HG03571 (cell line): ENCODE measurements around the gene SCN8A.

ENCODE experiments used
- ATAC-seq: cut with Tn5 transposase; IDR thresholded peaks from one replicate; pipeline ENCODE4 v1.9.1; 2021; ENCODE audit not compliant: unreplicated experiment

SCN8A gene

DNA sequence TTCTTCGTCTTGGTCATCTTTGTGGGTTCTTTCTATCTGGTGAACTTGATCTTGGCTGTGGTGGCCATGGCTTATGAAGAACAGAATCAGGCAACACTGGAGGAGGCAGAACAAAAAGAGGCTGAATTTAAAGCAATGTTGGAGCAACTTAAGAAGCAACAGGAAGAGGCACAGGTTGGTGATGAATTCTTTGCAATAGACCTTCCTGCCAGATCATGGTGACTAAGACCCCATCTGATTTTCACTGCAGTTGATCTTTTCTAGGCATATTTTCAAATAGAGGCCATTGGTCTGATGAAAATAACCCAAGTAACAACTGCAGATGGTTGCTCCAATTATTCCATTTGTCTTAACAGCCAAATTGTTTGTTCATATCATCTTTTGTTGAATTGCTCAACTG is 114.4 kb downstream of the SCN8A start:
- no peak for ATAC-seq

- ATAC-seq = no peak
Observed at GRCh38 chr12:51706206-51706605, 115.2 kb downstream of the SCN8A start.

GRCh38 chr12:51714666-51715065 is 123.6 kb downstream of the SCN8A start:
- ATAC-seq = no peak

- no peak for ATAC-seq
Observed at GRCh38 chr12:51717326-51717925, 126.4 kb downstream of the SCN8A start.

GRCh38 chr12:51721282-51721940 is 130.4 kb downstream of the SCN8A start:
- no peak for ATAC-seq

DNA sequence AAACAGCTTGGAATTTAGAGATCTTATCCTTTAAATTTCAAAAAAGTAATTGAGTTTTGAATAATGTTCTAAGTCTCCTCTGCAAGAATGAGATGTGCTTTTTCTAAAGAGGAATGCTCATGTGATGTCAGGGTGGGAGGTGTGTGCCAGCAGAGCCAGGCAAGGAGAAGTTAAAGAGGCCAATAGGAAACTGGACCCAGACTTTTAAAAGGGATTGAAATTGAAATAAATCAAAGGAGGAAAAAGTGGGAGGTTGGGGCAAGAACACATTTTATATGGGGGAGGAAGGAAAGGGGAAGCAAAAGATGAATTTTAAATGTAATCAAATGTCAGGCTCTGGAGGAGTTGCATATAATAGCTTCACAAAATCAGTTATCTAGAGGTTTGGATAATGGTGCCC is 131.4 kb downstream of the SCN8A start:
- ATAC-seq = no peak

DNA sequence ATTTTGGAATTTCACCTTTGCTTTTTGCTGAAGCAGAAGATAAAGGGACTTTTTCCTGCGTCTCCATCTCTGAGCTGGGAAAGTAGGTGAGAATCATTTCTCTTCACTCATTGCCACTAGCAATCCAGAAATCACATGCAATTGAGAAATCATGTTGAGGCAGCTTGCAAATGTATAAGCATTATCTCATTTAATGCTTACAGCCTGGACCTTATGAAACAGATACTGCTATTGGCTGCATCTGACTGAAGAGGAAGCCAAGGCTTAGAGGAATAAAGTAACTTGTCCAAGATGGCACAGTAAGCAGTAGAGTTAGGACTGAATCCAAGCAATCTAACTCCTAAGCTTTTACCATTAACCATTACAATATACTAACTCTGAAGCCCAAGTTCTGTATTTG is 135.1 kb downstream of the SCN8A start:
- no peak for ATAC-seq

DNA sequence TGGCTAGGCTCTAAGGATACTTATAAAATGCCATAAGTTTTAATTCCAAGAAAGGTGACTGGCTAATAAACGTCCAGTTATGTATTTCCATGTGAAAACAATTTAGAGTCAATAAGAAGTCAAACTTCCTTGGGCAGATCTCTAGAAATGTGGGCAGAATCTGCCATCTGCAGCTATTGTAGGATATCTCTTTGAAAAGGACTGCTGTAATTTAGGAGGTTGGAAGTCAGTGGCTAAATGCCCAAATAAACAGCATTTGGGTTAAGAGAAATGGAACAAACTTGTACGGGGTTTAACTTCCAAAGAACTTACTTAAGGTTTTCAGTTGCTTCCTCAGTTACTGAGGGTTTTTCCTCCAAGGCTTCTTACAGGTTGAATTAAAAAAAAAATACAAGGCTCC is 135.9 kb downstream of the SCN8A start:
- no peak for ATAC-seq

- ATAC-seq = no peak
Observed at GRCh38 chr12:51729331-51729730, 138.3 kb downstream of the SCN8A start.

- ATAC-seq = no peak
Observed at GRCh38 chr12:51730745-51731144, 139.7 kb downstream of the SCN8A start.

- no peak for ATAC-seq
Observed at GRCh38 chr12:51740536-51740935, 149.5 kb downstream of the SCN8A start.

- ATAC-seq = no peak
Observed at GRCh38 chr12:51744235-51744634, 153.2 kb downstream of the SCN8A start.

GRCh38 chr12:51744957-51745356 is 153.9 kb downstream of the SCN8A start:
- ATAC-seq = no peak

- ATAC-seq = no peak
Observed at GRCh38 chr12:51746416-51746815, 155.4 kb downstream of the SCN8A start.

GRCh38 chr12:51748235-51748634 is 157.2 kb downstream of the SCN8A start:
- no peak for ATAC-seq

DNA sequence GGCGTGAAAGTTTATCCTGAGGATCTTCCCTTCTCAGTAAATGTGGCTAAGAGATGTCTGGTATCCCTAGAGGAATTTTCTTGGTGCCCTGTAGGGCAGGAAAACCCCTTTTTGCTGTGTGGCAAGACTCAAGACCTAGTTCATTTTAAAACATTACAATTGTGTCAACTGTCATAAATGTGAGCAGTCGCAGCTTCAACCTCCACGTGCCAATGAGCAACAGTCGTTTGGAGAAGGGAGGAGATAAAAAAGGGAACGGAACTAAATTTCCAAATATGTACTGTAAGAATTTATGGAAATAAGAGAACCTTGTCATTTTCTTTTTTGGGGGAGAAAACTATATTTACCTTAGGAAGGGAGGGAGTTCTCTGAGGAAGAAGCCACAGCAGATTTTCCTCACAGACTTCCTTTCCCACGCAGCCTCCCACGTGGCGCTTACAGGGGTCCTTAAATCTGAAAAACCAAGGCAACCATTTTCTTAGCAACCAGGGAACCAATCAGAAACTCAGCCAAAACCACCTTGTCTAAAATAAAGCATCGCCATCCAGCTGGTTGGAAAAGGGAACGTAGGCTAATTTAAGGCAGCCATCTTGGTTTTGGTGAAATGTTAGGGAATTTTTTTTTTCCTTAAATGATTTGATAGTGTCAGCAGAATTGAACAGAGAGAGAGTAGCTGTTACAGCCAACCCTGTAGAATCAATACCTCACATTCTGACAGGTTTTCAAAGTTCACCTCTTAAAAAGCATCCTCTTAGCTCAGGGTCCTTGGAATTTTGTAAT is 158.4 kb downstream of the SCN8A start:
- ATAC-seq = no peak

- ATAC-seq = no peak
Observed at GRCh38 chr12:51749986-51750317, 158.9 kb downstream of the SCN8A start.

DNA sequence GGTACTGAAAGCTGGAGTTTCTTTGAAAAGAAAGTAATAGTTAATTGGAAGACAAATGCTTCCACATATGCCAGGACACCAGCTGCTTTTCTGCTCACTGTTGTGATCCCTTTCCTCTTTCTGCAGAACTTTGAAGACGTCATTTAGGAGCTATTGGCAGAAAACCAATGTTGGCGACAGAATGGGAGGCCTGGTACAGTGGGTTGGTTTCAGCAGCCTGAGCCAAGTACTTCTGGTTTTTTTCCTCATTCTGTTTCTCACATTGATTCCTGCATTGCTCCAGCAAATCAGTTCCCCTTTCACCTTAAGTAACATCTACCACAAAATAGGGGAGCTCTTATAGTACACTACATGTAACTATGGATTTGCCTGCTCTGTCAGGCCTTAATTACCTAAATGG is 160.6 kb downstream of the SCN8A start:
- no peak for ATAC-seq

- ATAC-seq = no peak
Observed at GRCh38 chr12:51752234-51752889, 161.3 kb downstream of the SCN8A start.

GRCh38 chr12:51753980-51754675 is 163.1 kb downstream of the SCN8A start:
- ATAC-seq = no peak

- no peak for ATAC-seq
Observed at GRCh38 chr12:51755251-51755650, 164.2 kb downstream of the SCN8A start.
